Right renal pelvis (tissue), 4 donors: Measurements from ENCODE around the gene CHST15. TPM values are rescaled to one million over a fixed set of nuclear protein-coding genes. Genes with fewer than 3 reads are reported as not detected.
"Not testable (repeated sequence)": the region's sequence is repeated elsewhere in the genome, so short reads cannot be mapped to it uniquely, and the experiment has no call there.

Experiments used
- DNase-seq, 4 donors: peaks; one replicate each; pipeline ENCODE4 v3.0.0-alpha.2; 2013; ENCODE audit warnings: low read depth in 4 of 4, low spot score in 3 of 4, missing footprints in 1 of 4
- polyA plus RNA-seq, 4 donors: library from polyadenylated mRNA; unstranded; fragments of 120-200 nt; gene quantifications; one replicate each; pipeline ENCODE4 v1.2.1, GENCODE V29; 2013; ENCODE audit not compliant: insufficient read length in 4 of 4

The CHST15 gene
- polyA plus RNA-seq, 4 donors, result 17.1 to 23.5 (median 20.9) TPM

- no peak for DNase-seq
These were observed 31.4 kb upstream of the CHST15 start for GRCh38 chr10:124124769-124125161.

GRCh38 chr10:124124123-124124768, 30.8 kb upstream of the CHST15 start:
- no peak for DNase-seq

GRCh38 chr10:124123156-124123555, 29.8 kb upstream of the CHST15 start:
- DNase-seq, result no peak

- DNase-seq, result no peak
These were observed 28.8 kb upstream of the CHST15 start for GRCh38 chr10:124122211-124122610.

GRCh38 chr10:124120410-124121061, 27.1 kb upstream of the CHST15 start:
- DNase-seq, result no peak

DNA sequence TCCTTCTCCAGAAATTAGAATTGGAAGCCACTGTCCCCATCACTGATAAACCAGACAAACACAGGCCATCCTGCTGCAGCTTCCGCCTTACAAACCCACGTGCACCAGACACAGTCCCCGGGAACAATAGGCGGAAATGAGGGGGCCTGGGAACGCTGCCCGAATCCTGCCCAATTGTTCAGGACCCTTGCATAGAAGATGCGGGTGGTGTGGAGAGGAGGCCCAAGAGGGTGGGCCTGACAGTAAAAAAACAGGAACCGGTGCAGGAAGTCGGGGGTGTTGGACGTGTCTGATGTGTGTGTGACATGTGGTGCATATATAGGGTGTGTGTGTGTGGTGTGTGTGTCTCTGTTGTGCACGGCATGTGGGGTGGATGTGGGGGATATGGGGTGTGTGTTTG, 26.5 kb upstream of the CHST15 start:
- no peak for DNase-seq

GRCh38 chr10:124119216-124119615, 25.8 kb upstream of the CHST15 start:
- DNase-seq, result no peak

DNA sequence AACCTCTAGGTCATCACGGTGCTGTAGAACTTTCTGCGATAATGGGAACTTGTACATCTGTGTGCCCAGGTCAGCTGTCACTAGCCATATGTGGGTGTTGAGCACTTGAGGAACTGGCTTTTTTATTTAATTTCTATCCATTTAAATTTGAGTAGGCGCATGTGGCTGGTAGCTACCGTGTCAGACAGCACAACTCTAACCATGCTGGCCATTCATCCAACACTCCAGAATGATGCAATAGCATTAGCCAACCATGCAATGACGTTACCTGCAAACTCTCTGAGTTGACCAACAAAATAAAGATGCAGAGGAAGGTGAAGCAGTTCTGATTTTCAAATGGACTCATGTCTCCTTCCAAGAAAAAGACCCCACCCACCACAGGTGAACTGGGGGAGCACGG, 24.4 kb upstream of the CHST15 start:
- DNase-seq, result no peak

DNA sequence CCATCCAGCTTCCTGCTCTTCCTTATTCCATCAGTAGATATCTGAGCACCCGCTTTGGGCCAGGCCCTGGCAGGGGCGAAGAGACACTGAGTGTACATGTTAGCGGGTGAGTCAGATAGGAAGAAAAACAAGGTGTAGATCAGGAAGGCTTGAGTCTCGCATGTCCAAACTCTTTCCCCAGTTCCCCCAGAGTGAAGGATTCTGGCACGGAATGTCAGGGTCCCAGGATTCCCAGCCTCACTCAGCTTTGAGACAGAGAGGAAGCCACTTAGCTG, 24.1 kb upstream of the CHST15 start:
- no peak for DNase-seq

GRCh38 chr10:124116771-124117510, 23.5 kb upstream of the CHST15 start:
- DNase-seq, result no peak

GRCh38 chr10:124114696-124115095, 21.3 kb upstream of the CHST15 start:
- DNase-seq, result no peak

DNA sequence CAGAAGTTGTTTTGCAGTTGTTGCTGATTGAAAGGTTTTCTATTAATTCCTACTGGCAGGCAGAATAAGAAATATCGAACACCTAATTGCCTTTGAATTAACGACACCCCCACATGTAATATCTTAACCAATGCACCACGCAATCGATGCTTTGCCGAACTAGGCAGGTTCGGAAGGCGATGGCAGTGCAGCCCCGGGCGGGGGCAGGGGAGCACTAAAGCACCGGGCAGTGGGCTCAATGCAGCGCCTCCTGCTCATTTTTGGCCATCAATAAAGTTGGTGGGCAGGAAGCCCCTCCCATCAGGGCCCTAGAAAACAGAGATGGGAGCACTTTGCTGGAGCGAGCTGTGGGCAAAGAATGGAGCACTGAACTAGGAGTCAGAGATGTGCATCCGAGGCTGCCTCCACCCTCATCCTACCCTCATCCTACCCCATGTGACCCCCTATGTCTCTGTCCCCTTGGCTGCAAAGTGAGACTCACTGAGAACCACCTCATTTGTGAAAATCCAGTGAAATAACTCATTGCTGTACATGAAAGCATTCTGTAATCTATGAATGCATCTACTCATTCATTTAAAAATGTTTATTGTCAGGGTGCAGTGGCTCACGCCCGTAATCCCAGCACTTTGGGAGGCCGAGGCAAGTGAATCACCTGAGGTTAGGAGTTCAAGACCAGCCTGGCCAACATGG, 19.6 kb upstream of the CHST15 start:
- DNase-seq, result no peak

DNA sequence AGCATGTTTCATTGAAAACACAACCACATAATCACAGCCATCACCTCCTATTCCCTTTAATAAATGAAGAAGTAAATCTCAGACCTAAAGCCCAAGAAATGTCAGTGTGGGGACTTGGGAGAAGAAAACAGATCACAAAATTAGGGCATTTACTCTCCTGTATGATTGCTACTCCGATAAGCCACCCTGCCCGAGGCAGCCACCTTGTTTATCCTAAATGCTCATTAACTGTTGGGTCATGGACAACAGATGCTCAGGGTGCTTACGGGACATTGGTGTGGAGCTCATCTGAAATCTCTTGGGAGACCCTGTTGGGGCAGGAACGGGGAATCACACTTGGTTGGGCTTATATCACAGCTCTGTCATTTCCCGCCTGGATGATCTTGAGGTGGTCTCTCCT, 17.5 kb upstream of the CHST15 start:
- no peak for DNase-seq

DNA sequence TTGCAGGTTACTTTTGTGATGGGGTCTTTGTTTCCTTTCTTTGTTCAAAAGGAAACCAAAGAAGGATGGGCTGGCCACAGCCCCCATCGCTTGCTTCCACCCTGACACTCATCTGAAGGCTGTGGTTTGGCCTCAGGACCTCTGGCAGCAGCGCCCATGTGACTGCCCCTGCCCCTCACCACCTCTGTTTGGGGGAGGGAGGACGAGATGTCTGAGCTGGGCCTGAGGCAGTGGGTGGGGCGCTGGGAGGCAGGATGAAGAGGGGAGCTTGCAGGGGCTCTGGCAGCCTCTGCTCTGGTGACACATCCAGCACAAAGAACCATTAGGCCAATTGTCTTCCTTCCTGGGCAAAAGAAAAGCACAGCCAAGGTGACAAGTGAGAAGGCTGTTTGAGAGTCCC, 15.9 kb upstream of the CHST15 start:
- DNase-seq, result no peak

GRCh38 chr10:124107072-124107471, 13.7 kb upstream of the CHST15 start:
- DNase-seq, result no peak

GRCh38 chr10:124106241-124106879, 13.0 kb upstream of the CHST15 start:
- DNase-seq, result no peak

DNA sequence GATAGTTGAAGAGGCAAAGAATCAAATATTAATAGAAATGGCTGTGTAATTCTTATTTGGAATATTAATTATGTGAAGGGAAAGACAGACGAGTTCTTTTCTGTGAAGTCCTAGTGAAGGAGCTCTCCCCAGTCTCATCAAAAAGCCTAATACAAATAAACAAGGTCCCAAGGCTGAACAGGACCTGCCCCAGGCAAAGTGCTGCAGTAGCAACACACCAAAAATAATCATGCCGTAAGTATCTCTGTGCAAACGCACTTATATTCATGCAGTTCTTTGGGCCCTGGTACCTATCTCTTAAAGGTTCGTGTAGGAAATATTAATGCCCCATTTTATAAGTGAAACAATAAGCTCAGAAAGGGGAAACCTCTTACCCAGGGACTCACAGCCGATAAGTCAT, 12.2 kb upstream of the CHST15 start:
- DNase-seq, result no peak

- no peak for DNase-seq
These were observed 11.6 kb upstream of the CHST15 start for GRCh38 chr10:124105045-124105444.

- no peak for DNase-seq
These were observed 10.7 kb upstream of the CHST15 start for GRCh38 chr10:124104011-124104627.

DNA sequence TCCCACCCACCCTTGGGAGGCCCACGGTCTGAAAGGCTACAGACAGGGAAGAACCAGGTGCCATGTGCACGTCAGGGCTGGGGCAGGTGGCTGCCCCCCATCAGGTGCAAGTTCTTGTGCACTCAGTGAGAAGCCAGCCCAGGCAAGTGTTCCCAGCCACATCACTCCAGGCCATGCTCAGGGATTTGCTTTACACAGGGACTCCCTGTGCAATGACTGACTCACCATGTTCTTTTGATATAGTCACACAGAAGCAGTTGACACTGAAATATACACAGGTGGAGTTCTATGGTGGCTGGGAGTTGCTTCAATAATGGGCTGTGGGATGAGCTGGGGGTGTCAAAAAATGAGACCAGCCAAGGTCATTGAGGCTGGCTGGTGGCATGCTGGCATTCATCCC, 8.0 kb upstream of the CHST15 start:
- no peak for DNase-seq

- not testable (repeated sequence) for DNase-seq
These were observed 7.3 kb upstream of the CHST15 start for GRCh38 chr10:124100651-124101050.
